Esophagus muscularis mucosa (tissue), 3 donors: ENCODE measurements around the gene RGS2.

ENCODE experiments used
- POLR2A ChIP-seq: fragments of 450-650 bp; IDR thresholded peaks from one replicate; pipeline ENCODE4 v1.6.1; 2017; ENCODE audit warnings: antibody characterized with exemption, moderate library complexity, mild to moderate bottlenecking, low read depth
- POLR2AphosphoS5 ChIP-seq, 2 donors: sonication (generic); formaldehyde crosslinking; IDR thresholded peaks; one replicate each; pipeline ENCODE4 v1.6.1; 2017; ENCODE audit warnings: antibody characterized with exemption in 2 of 2
- TF ChIP-seq, protein P1 (sequence below), 3 experiments: fragments of 200-600 bp in 2 of 3; fragments of 450-650 bp in 1 of 3; sonication (generic) in 2 of 3; IDR thresholded peaks; one replicate each; pipeline ENCODE4 v1.5.1; 2017 to 2019; ENCODE audit warnings: antibody characterized with exemption in 3 of 3, mild to moderate bottlenecking in 2 of 3, moderate library complexity in 1 of 3

DNA sequence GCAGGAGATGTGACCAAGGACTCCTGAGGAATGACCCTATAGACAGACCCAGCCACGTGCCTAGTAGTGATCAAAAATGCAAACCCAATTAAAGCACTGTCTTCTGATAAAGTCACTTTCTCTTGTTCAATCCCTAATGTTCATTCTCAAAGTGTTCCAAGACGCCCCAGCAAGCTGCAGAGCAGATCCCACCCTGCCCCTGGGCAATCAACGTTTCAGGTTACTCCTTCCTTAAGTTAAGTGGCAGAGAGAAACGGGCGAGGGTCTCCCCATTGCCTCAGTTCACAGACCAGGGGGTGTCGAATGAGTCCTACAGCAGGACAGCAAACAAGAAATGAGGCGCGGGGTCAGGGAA, 699 bp upstream of the RGS2 start:
- TF ChIP-seq, protein P1, sequence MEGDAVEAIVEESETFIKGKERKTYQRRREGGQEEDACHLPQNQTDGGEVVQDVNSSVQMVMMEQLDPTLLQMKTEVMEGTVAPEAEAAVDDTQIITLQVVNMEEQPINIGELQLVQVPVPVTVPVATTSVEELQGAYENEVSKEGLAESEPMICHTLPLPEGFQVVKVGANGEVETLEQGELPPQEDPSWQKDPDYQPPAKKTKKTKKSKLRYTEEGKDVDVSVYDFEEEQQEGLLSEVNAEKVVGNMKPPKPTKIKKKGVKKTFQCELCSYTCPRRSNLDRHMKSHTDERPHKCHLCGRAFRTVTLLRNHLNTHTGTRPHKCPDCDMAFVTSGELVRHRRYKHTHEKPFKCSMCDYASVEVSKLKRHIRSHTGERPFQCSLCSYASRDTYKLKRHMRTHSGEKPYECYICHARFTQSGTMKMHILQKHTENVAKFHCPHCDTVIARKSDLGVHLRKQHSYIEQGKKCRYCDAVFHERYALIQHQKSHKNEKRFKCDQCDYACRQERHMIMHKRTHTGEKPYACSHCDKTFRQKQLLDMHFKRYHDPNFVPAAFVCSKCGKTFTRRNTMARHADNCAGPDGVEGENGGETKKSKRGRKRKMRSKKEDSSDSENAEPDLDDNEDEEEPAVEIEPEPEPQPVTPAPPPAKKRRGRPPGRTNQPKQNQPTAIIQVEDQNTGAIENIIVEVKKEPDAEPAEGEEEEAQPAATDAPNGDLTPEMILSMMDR (IDR thresholded peaks at IDR 0.05), result no peak
- TF ChIP-seq POLR2A (no peak), POLR2AphosphoS5 (IDR thresholded peaks at IDR 0.05) (no peak)
